SH-SY5Y (cell line): Measurements from ENCODE around the gene SLC18A3.

Experiments used
- GATA2 ChIP-seq: IDR thresholded peaks from 2 replicates; pipeline ENCODE4 v1.6.1; 2011; ENCODE audit warnings: mild to moderate bottlenecking, low read depth, low read length
- GATA3 ChIP-seq: IDR thresholded peaks from 2 replicates; pipeline ENCODE4 v1.6.1; 2011; ENCODE audit warnings: low read depth, mild to moderate bottlenecking, low read length, moderate library complexity

- no peak for TF ChIP-seq GATA3
- TF ChIP-seq GATA2 = no peak
These were observed 8.7 kb downstream of the SLC18A3 start for GRCh38 chr10:49618821-49619220.
